Measurements from ENCODE around the gene RNF121. TPM values are rescaled to one million over a fixed set of nuclear protein-coding genes. Genes with fewer than 3 reads are reported as not detected.

Gene RNF121
- total and polyA plus RNA-seq, 2 donors (not counting 1 experiment from before 2014, with no cell fraction given): 31.7 to 56.0 TPM

DNA sequence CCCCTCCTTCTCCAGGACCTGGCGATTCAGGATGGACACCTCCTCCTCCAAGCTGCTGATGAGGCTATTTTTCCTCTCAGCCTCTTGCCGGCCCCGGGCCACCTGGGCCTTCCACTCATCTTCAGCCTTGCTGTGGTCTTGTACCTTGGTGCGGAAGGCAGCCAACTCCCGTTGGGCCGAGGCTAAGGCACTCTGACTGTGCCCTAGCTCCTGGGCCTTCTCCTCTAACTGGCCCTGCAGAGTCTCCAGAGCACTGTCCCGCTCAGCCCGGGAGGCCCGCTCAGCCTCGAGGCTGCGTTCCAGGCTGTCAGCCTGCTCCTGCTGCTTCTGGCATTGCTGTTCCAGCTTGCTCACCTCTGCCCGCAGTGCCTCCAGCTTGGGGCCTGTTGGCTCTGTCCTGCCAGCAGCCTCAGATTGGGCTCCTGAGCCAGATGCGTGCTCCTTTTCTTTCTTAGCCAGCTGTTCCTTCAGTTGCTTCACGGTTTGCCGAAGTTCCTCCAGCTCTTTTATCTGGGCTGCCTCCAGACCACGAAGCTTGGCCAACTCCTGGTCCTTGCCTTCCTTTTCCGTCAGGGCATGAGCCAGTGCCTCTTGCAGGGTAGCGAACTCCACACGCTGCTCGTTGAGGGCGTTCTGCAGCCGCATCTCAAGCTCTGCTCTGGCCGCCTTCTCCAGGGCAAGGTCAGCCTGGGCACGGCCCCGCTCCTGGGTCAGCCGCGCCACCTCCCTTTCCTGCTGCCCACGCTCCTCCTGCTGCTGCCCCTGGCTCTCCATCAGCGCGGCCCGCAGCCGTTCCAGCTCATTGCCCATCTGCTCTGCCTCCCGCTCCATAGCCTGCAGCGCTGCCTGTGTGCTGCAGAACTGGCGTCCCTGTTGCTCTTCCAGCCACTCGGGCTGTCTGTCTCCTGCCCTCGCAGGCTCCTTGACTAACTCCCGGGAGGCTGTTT is 85.2 kb downstream of the RNF121 start:
- intact Hi-C loops (cut with micrococcal nuclease): no loop called here
- ATAC-seq (ENCODE audit: low read depth): no peak
- no peaks in the 10 kb centered on the region for H3K27me3 Mint-ChIP-seq
- no peak for TF ChIP-seq EZH2 (IDR thresholded peaks at IDR 0.05; ENCODE audit: borderline replicate concordance, insufficient read depth, low read depth, low read length, poor library complexity, severe bottlenecking)
- TF ChIP-seq, protein P1, sequence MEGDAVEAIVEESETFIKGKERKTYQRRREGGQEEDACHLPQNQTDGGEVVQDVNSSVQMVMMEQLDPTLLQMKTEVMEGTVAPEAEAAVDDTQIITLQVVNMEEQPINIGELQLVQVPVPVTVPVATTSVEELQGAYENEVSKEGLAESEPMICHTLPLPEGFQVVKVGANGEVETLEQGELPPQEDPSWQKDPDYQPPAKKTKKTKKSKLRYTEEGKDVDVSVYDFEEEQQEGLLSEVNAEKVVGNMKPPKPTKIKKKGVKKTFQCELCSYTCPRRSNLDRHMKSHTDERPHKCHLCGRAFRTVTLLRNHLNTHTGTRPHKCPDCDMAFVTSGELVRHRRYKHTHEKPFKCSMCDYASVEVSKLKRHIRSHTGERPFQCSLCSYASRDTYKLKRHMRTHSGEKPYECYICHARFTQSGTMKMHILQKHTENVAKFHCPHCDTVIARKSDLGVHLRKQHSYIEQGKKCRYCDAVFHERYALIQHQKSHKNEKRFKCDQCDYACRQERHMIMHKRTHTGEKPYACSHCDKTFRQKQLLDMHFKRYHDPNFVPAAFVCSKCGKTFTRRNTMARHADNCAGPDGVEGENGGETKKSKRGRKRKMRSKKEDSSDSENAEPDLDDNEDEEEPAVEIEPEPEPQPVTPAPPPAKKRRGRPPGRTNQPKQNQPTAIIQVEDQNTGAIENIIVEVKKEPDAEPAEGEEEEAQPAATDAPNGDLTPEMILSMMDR (IDR thresholded peaks at IDR 0.05): no peak
- Histone ChIP-seq H3K27me3 (replicated peaks in 1 of 4; ENCODE audit: control extremely low read depth in 1 of 4, control insufficient read depth in 3 of 4, insufficient read depth in 4 of 4, low read length in 3 of 4) (no peaks in the 10 kb centered on the region), H3K4me2 (replicated peaks; ENCODE audit: low read depth, low read length, poor library complexity, severe bottlenecking) (no peak overlapping the region), H3K79me2 (ENCODE audit: control insufficient read depth, insufficient read depth, low read length) (peaks cover 13% of the 10 kb centered on the region), H3K4me1 (ENCODE audit: control insufficient read depth in 2 of 2, insufficient read depth in 2 of 2, low read length in 2 of 2) (no peaks in the 10 kb centered on the region), H3K36me3 (replicated peaks in 1 of 2; ENCODE audit: control extremely low read depth in 1 of 2, control insufficient read depth in 1 of 2, extremely low read depth in 1 of 2, insufficient read depth in 2 of 2, low read length in 1 of 2) (peaks cover 1 to 100% of the 10 kb centered on the region in 2 experiments), H3K9ac (ENCODE audit: low read length) (no peak overlapping the region), H4K20me1 (ENCODE audit: control insufficient read depth, insufficient read depth, low read length, poor library complexity, severe bottlenecking) (peaks cover 85% of the 10 kb centered on the region), H3K4me3 (ENCODE audit: control extremely low read depth in 1 of 5, extremely low read depth in 1 of 5, insufficient read depth in 1 of 5, low read depth in 2 of 5, low read length in 4 of 5) (no peak overlapping the region), H3K9me3 (ENCODE audit: control extremely low read depth in 1 of 3, control insufficient read depth in 2 of 3, insufficient read depth in 1 of 3, low read length in 2 of 3) (no peaks in the 10 kb centered on the region), H3K27ac (ENCODE audit: low read length in 2 of 2) (no peak overlapping the region), H2AFZ (ENCODE audit: insufficient read depth, low read depth, low read length, poor library complexity, severe bottlenecking) (no peak overlapping the region)
- WGBS (ENCODE audit: insufficient coverage): 97% methylated on average over 38 of the region's 38 CpGs
- H3K4me3 Mint-ChIP-seq: no peak overlapping the region
- no peak overlapping the region for H3K27ac Mint-ChIP-seq
- H3K9me3 Mint-ChIP-seq (ENCODE audit: insufficient read depth): no peaks in the 10 kb centered on the region
- POLR2A ChIA-PET: no interaction called here
- CTCF ChIA-PET: interaction anchor here (1.1 to 6.2 kb wide), 4 partner anchors 11 to 46 kb away, joined by 3 to 77 read pairs (median 20); no protein-coding TSS in a partner anchor
- no peak for DNase-seq
- no peaks in the 10 kb centered on the region for H3K4me1 Mint-ChIP-seq

DNA sequence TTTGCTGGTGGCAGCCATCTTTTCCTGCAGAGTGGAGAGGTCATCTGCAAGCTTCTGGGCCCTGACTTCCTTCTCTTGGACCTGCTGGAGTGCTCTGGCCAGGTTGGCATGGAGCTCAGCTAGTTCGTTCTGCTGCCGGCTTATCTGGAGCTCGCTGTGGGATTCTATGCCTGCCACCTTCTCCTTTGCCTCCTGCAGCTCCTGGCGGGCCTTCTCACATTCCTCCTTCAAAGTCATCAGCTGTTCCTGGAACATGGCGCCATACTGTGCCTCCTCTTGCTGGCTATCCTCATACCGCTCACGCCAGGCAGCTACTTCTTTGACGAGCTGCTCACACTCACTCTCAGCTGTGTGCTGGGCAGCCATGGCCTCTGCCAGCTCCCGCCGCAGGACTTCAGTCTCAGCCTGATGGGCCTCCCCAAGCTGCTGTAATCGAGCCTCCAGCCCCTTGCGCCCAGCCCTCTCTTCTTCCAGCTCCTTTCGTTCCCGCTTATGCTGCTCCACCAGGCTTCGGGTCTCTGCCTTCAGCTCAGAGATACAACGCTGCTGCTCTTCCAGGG is 86.0 kb downstream of the RNF121 start:
- Histone ChIP-seq H3K4me3 (ENCODE audit: control extremely low read depth in 1 of 5, extremely low read depth in 1 of 5, insufficient read depth in 1 of 5, low read depth in 2 of 5, low read length in 4 of 5) (no peak overlapping the region), H3K4me2 (replicated peaks; ENCODE audit: low read depth, low read length, poor library complexity, severe bottlenecking) (no peak overlapping the region), H3K79me2 (ENCODE audit: control insufficient read depth, insufficient read depth, low read length) (peaks cover 20% of the 10 kb centered on the region), H2AFZ (ENCODE audit: insufficient read depth, low read depth, low read length, poor library complexity, severe bottlenecking) (no peak overlapping the region), H3K27me3 (replicated peaks in 1 of 4; ENCODE audit: control extremely low read depth in 1 of 4, control insufficient read depth in 3 of 4, insufficient read depth in 4 of 4, low read length in 3 of 4) (no peaks in the 10 kb centered on the region), H4K20me1 (ENCODE audit: control insufficient read depth, insufficient read depth, low read length, poor library complexity, severe bottlenecking) (peaks cover 90% of the 10 kb centered on the region), H3K9me3 (ENCODE audit: control extremely low read depth in 1 of 3, control insufficient read depth in 2 of 3, insufficient read depth in 1 of 3, low read length in 2 of 3) (no peaks in the 10 kb centered on the region), H3K9ac (ENCODE audit: low read length) (no peak overlapping the region), H3K27ac (ENCODE audit: low read length in 2 of 2) (no peak overlapping the region), H3K36me3 (replicated peaks in 1 of 2; ENCODE audit: control extremely low read depth in 1 of 2, control insufficient read depth in 1 of 2, extremely low read depth in 1 of 2, insufficient read depth in 2 of 2, low read length in 1 of 2) (peaks cover 3 to 100% of the 10 kb centered on the region in 2 experiments), H3K4me1 (ENCODE audit: control insufficient read depth in 2 of 2, insufficient read depth in 2 of 2, low read length in 2 of 2) (no peaks in the 10 kb centered on the region)
- 97% methylated on average over 16 of the region's 16 CpGs for WGBS (ENCODE audit: insufficient coverage)
- ChIA-PET CTCF (interaction anchor here (1.0 to 6.2 kb wide), 11 partner anchors 9 to 132 kb away, joined by 3 to 77 read pairs (median 4); no protein-coding TSS in a partner anchor), POLR2A (no interaction called here)
- intact Hi-C loops (cut with micrococcal nuclease): no loop called here
- no peak for ATAC-seq (ENCODE audit: low read depth)
- no peaks in the 10 kb centered on the region for H3K9me3 Mint-ChIP-seq (ENCODE audit: insufficient read depth)
- H3K4me1 Mint-ChIP-seq: no peaks in the 10 kb centered on the region
- H3K27ac Mint-ChIP-seq: peak overlapping the region; percentile 63
- TF ChIP-seq, protein P1 (IDR thresholded peaks at IDR 0.05): no peak
- TF ChIP-seq EZH2 (IDR thresholded peaks at IDR 0.05; ENCODE audit: borderline replicate concordance, insufficient read depth, low read depth, low read length, poor library complexity, severe bottlenecking): no peak
- H3K27me3 Mint-ChIP-seq: no peaks in the 10 kb centered on the region
- no peak for DNase-seq
- no peak overlapping the region for H3K4me3 Mint-ChIP-seq
